GM12873 (cell line): ENCODE data around the gene IPO13.

Experiments used
- TF ChIP-seq, protein P1 (sequence below): IDR thresholded peaks from 2 replicates; pipeline ENCODE4 v1.5.1; 2012; ENCODE audit warnings: low read depth, mild to moderate bottlenecking, moderate library complexity, low read length, control low read depth; ENCODE audit not compliant: insufficient read depth; ENCODE audit errors: missing control alignments

Gene IPO13

DNA sequence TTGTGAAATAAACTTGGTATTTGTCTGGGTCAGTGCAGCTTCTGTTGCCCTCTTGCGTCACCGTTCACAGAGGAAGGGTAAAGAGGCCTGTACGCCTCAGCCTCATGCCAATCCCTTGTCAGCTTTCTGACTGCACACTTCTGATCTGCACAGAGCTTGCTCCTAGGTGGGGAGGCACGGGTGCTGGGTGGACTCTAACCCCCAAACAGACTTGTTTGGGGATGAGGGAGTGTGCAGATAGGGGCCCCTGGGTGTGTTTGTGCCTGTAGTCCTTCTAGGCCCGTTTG, 31.5 kb downstream of the IPO13 start:
- TF ChIP-seq, protein P1, sequence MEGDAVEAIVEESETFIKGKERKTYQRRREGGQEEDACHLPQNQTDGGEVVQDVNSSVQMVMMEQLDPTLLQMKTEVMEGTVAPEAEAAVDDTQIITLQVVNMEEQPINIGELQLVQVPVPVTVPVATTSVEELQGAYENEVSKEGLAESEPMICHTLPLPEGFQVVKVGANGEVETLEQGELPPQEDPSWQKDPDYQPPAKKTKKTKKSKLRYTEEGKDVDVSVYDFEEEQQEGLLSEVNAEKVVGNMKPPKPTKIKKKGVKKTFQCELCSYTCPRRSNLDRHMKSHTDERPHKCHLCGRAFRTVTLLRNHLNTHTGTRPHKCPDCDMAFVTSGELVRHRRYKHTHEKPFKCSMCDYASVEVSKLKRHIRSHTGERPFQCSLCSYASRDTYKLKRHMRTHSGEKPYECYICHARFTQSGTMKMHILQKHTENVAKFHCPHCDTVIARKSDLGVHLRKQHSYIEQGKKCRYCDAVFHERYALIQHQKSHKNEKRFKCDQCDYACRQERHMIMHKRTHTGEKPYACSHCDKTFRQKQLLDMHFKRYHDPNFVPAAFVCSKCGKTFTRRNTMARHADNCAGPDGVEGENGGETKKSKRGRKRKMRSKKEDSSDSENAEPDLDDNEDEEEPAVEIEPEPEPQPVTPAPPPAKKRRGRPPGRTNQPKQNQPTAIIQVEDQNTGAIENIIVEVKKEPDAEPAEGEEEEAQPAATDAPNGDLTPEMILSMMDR = no peak

DNA sequence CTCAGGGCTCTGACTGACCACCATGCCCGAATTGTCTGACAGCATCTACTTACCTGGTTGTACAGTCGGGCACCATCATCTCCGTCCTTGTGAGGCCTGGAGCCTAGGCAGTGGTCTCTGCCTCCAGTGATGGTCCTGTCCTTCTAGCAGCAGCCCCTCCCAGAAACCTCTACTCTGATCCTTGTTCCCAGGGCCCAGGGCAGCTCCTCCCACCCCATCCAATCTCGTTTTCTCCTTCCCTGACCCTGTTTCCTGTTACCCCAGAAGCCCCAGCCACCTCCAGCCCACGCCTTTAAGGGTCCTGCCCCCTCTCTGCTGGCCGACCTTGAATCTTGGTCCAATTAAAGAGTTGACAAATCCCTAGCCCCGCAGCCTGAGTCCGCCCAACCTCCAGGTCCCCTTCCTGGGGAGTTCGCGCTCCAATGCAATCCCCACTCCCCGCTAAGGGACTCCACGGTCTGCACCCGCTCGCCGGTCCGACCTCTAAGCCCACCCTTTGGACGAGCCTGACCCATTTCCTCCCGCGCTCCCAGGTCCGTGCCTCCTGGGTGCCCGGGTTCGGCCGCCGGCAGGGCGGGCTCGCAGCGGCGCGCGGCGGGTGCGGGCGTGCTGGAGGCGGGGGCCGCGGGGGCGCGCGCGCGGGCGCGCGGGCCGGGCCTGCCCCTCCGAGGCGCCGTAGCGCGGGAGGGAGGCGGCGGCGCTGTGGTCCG, 32.0 kb downstream of the IPO13 start, which contains the start of gene B4GALT2:
Gene B4GALT2 (plus strand): TSS at position 660 of the 710 bp plus-strand sequence. CDS start 1,951 bp downstream, outside the sequence.
- TF ChIP-seq, protein P1 = no peak

DNA sequence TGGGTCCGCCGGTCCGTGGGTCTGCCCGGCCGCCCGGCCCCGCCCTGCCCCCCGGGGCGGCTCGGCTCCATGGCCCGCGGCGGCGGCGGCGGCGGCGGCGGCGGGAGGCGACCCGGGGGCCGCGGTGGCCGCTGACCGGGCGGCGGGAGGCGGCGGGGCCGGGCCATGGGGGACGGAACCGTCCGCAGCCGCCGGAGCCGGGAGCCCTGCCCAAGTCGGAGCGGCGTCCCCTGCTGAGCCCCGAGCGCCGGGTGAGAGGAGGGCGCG, 32.4 kb downstream of the IPO13 start:
- TF ChIP-seq, protein P1 = no peak

DNA sequence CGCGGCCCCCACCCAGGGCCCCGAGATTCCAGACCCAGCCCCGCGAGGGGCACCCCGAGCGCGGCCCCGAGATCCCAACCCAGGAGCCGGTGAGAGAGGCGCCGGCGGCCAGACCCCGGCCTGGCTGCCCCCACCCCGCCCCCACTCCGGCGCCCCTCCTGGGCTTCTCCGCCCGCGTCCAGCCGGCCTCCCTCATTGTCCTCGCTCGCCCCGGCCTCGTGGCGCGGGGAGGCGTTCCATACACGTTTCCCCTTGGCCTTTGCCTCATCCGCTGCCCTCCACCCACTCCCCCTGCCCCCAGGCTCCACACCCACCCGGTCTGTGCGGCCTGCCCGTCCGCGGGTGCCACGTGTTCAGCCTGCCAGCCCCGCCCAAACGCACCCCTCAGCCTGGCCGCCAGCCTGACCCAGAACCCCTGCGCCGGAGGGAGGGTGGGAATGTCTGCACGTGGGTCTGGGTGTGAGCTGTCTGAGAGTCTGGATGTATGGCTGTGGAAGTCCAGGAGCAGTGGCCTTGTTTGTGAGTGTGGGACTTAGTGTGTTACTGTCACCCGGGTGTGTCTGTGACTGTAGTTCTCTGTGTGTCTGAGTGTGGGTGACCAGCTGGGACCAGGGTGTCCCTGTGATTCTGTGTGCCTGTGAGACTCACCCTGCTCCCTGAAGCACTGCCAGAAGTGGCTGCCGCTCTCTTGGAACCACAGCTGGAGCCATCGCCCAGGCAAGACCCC, 32.9 kb downstream of the IPO13 start:
- TF ChIP-seq, protein P1 = no peak

DNA sequence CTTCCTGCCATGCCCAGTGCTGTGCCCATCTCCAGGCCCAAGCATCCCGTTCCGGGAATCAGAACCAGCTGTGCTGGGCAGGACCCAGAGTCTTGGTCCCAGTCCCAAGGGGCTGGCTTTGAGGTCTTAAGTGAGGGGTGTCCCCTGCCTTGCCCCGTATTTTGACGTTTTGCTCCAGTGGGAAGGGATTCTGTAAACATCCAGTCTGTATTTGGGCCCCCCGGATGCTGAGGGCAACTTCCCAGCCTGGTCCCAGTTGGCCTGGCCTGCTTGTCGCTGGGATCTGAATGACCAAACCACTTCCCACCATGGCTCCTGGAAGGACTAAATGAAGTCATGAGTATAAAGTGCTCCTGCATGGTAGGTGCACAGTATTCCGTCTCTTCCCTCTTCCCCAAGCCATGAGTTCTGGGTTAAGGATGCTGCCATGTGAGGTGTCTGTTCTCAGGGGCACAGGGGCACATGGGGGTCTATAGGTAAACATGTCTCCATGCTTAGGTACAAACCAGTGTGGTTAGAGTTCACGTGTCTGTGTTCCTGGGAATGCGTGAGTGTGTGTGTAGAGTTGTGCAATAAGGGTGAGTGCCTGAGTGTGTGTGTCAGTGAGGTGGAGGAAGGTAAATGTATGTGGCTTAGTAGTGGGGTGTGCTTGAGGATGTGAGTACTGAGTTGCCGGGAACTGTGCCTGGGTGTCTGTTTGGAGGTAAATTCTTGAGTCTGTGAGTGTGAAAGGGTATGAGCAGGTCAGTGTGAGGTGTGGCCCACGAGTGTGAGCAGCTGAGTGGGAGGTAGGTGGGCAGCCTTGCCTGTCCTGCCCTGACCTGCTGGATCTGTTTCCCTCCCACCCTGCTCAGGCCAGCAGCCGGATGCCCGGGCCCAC, 33.7 kb downstream of the IPO13 start:
- TF ChIP-seq, protein P1 = no peak

DNA sequence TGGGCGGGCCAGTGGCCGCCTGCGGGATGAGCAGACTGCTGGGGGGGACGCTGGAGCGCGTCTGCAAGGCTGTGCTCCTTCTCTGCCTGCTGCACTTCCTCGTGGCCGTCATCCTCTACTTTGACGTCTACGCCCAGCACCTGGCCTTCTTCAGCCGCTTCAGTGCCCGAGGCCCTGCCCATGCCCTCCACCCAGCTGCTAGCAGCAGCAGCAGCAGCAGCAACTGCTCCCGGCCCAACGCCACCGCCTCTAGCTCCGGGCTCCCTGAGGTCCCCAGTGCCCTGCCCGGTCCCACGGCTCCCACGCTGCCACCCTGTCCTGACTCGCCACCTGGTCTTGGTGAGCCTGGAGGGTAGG, 34.4 kb downstream of the IPO13 start:
- TF ChIP-seq, protein P1 = no peak

DNA sequence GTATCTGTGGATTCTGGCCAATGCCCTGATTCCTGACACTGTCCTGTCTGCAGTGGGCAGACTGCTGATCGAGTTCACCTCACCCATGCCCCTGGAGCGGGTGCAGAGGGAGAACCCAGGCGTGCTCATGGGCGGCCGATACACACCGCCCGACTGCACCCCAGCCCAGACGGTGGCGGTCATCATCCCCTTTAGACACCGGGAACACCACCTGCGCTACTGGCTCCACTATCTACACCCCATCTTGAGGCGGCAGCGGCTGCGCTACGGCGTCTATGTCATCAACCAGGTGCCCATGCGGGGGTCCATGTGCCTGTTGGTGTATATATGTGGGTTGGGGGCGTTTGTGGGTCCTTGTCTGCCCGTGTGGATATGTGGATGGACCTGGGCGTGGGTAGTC, 34.9 kb downstream of the IPO13 start:
- TF ChIP-seq, protein P1 = no peak
